ENCODE results near the gene DOCK2. TPM values are rescaled to one million over a fixed set of nuclear protein-coding genes. Genes with fewer than 3 reads are reported as not detected.

DOCK2 gene
- polyA plus RNA-seq, 1 donor (not counting 4 experiments of a cell fraction or from before 2014, with no cell fraction given) = 0.21 TPM

- Histone ChIP-seq H3K4me1 (ENCODE audit: control insufficient read depth, extremely low read depth, insufficient read depth, low read length) (peaks cover 3% of the 10 kb centered on the region), H3K27me3 (ENCODE audit: control insufficient read depth, extremely low read depth, insufficient read depth, low read length) (no peaks in the 10 kb centered on the region), H3K27ac (ENCODE audit: control insufficient read depth, insufficient read depth, low read length) (no peak overlapping the region), H3K9ac (ENCODE audit: control insufficient read depth, extremely low read depth, insufficient read depth, low read length) (no peak overlapping the region), H2AFZ (ENCODE audit: control insufficient read depth, low read length) (no peak overlapping the region), H3K4me2 (ENCODE audit: control insufficient read depth, extremely low read depth, insufficient read depth, low read depth, low read length) (no peak overlapping the region), H3K9me3 (ENCODE audit: control insufficient read depth, low read depth, low read length) (no peaks in the 10 kb centered on the region), H3K79me2 (ENCODE audit: control insufficient read depth, insufficient read depth, low read length) (no peaks in the 10 kb centered on the region), H3K4me3 (ENCODE audit: control insufficient read depth in 2 of 3, extremely low read depth in 1 of 3, insufficient read depth in 2 of 3, low read depth in 1 of 3, low read length in 3 of 3) (no peak overlapping the region), H4K20me1 (ENCODE audit: control insufficient read depth, extremely low read depth, insufficient read depth, low read length) (no peaks in the 10 kb centered on the region), H3K9me1 (ENCODE audit: control insufficient read depth, extremely low read depth, insufficient read depth, low read length) (no peaks in the 10 kb centered on the region), H3K36me3 (ENCODE audit: control insufficient read depth in 2 of 2, extremely low read depth in 1 of 2, insufficient read depth in 2 of 2, low read length in 2 of 2) (no peaks in the 10 kb centered on the region)
- peak; percentile 5 for DNase-seq (ENCODE audit: low read depth, low spot score)
- TF ChIP-seq EZH2 (IDR thresholded peaks at IDR 0.05; ENCODE audit: low read length) (no peak), CTCF (optimal IDR thresholded peaks at IDR 0.05 in 1 of 3, IDR thresholded peaks at IDR 0.05 in 1 of 3, conservative IDR thresholded peaks at IDR 0.05 in 1 of 3; ENCODE audit: extremely low read depth in 1 of 3, insufficient read depth in 2 of 3, low read length in 3 of 3) (no peak)
- dilution Hi-C loops (cut with MboI; ENCODE audit: extremely low pct_ligation_motif_present, low sequenced_read_pairs) = no loop called here
- FAIRE-seq = no peak
Observed at GRCh38 chr5:169788168-169788567, 151.1 kb downstream of the DOCK2 start.

- Histone ChIP-seq H4K20me1 (ENCODE audit: control insufficient read depth, extremely low read depth, insufficient read depth, low read length) (no peaks in the 10 kb centered on the region), H3K4me2 (ENCODE audit: control insufficient read depth, extremely low read depth, insufficient read depth, low read depth, low read length) (no peak overlapping the region), H3K79me2 (ENCODE audit: control insufficient read depth, insufficient read depth, low read length) (no peaks in the 10 kb centered on the region), H3K9me1 (ENCODE audit: control insufficient read depth, extremely low read depth, insufficient read depth, low read length) (no peaks in the 10 kb centered on the region), H3K4me1 (ENCODE audit: control insufficient read depth, extremely low read depth, insufficient read depth, low read length) (peaks cover 3% of the 10 kb centered on the region), H3K27me3 (ENCODE audit: control insufficient read depth, extremely low read depth, insufficient read depth, low read length) (no peaks in the 10 kb centered on the region), H3K27ac (ENCODE audit: control insufficient read depth, insufficient read depth, low read length) (no peak overlapping the region), H2AFZ (ENCODE audit: control insufficient read depth, low read length) (no peak overlapping the region), H3K9ac (ENCODE audit: control insufficient read depth, extremely low read depth, insufficient read depth, low read length) (no peak overlapping the region), H3K36me3 (ENCODE audit: control insufficient read depth in 2 of 2, extremely low read depth in 1 of 2, insufficient read depth in 2 of 2, low read length in 2 of 2) (no peaks in the 10 kb centered on the region), H3K4me3 (ENCODE audit: control insufficient read depth in 2 of 3, extremely low read depth in 1 of 3, insufficient read depth in 2 of 3, low read depth in 1 of 3, low read length in 3 of 3) (no peak overlapping the region), H3K9me3 (ENCODE audit: control insufficient read depth, low read depth, low read length) (no peaks in the 10 kb centered on the region)
- dilution Hi-C loops (cut with MboI; ENCODE audit: extremely low pct_ligation_motif_present, low sequenced_read_pairs) = no loop called here
- no peak for TF ChIP-seq EZH2 (IDR thresholded peaks at IDR 0.05; ENCODE audit: low read length)
- no peak for TF ChIP-seq CTCF (optimal IDR thresholded peaks at IDR 0.05 in 1 of 3, IDR thresholded peaks at IDR 0.05 in 1 of 3, conservative IDR thresholded peaks at IDR 0.05 in 1 of 3; ENCODE audit: extremely low read depth in 1 of 3, insufficient read depth in 2 of 3, low read length in 3 of 3)
- FAIRE-seq (no peak), DNase-seq (ENCODE audit: low read depth, low spot score) (no peak)
Observed at GRCh38 chr5:169789417-169789940, 152.4 kb downstream of the DOCK2 start.

Measured in keratinocyte (primary cell).